GM12874 (cell line): ENCODE results near the gene NELFE.

Experiments
- TF ChIP-seq, protein P1 (sequence below): IDR thresholded peaks from 2 replicates; pipeline ENCODE4 v1.5.1; 2011; ENCODE audit warnings: low read depth, mild to moderate bottlenecking, control low read depth, low read length, moderate library complexity; ENCODE audit not compliant: insufficient read depth

Gene NELFE

DNA sequence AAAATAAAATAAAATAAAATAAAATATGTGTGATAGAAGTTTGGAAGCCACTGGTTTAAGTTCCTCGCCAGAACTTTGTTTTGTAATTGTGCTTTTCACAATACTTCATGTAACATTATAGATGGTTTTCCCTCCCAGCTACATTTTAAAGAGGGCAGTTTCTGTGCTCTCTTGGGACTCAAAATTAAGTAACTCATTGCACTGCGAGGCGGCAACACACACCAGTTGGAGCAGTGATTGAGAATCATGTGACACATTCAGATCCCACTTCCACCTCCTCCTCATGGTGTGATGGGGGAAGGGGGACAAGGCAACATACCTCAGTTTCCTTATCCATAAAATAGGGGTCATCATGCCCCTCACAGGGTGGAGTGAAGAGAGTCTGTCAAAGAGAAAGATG lies 23.8 kb downstream of the NELFE start:
- TF ChIP-seq, protein P1, sequence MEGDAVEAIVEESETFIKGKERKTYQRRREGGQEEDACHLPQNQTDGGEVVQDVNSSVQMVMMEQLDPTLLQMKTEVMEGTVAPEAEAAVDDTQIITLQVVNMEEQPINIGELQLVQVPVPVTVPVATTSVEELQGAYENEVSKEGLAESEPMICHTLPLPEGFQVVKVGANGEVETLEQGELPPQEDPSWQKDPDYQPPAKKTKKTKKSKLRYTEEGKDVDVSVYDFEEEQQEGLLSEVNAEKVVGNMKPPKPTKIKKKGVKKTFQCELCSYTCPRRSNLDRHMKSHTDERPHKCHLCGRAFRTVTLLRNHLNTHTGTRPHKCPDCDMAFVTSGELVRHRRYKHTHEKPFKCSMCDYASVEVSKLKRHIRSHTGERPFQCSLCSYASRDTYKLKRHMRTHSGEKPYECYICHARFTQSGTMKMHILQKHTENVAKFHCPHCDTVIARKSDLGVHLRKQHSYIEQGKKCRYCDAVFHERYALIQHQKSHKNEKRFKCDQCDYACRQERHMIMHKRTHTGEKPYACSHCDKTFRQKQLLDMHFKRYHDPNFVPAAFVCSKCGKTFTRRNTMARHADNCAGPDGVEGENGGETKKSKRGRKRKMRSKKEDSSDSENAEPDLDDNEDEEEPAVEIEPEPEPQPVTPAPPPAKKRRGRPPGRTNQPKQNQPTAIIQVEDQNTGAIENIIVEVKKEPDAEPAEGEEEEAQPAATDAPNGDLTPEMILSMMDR: no peak

DNA sequence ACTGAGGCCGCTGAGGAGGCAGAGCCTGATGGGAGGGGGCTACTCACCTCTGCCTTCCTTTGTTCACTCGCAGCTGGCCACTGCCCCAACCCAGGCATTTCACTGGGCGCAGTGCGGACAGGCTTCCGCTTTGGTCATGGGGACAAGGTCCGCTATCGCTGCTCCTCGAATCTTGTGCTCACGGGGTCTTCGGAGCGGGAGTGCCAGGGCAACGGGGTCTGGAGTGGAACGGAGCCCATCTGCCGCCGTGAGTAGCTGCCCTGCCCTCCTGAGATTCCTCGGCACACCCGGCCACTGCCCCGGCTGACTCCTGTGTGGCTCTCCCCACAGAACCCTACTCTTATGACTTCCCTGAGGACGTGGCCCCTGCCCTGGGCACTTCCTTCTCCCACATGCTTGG lies 25.2 kb downstream of the NELFE start:
- TF ChIP-seq, protein P1: no peak

DNA sequence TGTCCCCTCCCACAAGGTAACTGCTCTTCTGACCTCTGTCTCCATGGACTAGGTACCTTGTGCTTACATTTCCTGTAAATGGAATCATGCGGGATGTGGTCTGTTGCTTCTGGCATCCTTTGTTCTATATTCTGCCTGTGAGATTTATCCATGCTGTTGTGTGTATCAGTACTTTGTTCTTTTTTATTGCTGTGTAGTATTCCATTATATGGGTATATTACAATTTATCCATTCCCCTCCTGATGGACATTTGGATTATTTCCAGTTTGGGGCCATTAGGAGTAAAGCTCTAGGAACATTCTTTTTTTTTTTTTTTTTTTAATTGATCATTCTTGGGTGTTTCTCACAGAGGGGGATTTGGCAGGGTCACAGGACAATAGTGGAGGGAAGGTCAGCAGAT lies 27.8 kb downstream of the NELFE start:
- TF ChIP-seq, protein P1: no peak

DNA sequence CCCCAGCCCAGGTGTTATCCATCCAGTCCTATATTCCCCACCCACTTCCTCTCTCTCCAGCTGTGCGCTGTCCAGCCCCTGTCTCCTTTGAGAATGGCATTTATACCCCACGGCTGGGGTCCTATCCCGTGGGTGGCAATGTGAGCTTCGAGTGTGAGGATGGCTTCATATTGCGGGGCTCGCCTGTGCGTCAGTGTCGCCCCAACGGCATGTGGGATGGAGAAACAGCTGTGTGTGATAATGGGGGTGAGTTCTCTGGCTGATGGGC lies 30.2 kb downstream of the NELFE start:
- TF ChIP-seq, protein P1: no peak

DNA sequence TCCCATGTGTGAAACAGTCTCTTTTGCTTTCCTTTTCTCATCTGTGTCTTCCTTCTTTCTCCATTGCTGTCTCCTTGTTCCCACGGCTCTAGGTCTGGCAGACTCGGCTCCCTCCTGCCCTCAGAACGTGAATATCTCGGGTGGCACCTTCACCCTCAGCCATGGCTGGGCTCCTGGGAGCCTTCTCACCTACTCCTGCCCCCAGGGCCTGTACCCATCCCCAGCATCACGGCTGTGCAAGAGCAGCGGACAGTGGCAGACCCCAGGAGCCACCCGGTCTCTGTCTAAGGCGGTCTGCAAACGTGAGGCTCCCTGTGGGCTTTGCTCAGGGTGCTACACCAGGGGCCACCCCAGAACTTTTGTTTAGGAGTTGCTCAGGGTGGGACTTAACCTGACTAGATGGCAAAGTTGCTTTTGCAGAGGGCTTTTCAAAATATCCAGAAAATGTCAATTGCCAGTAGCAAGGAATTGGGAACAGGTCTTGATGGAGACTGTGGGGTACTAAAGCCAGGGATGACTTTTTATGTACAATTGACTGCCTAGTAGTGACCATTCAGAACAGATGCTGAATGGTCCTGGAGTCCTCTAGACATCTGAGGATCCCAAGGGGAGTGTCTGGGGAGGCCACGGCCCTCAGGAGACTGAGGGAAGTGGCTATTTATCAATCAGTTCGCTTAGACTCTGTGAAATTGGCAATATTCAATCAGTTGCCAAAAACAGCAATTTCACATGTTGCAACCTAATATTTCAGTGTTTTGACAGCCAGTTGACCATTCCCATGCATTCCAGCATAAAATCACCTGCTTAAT lies 30.7 kb downstream of the NELFE start:
- TF ChIP-seq, protein P1: no peak

DNA sequence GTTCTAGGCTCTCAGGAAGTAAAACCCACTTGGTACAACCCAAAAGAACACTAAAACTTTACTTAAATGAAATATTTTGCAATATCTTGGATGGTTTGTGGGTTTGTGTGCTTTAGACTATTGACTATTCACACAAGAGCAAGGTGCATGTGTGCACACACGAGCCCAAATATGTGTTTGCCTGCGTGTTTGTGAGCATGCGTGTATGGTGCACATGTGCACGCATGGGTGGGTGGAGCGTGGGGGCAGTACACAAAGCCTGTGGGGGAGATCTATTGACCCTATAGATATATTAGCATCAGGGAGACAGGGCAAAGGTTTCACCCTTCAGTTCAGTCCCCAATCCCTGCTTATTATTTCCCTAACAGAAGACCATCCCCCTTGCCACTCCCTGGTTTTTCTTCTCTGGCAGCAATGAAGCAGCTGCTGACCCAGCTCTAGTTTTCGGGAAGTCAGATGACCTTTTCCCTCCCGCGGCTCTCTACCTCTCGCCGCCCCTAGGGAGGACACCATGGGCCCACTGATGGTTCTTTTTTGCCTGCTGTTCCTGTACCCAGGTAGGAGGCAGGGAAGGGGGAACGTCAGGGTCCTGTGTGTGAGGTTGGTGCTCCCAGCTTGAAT lies 31.4 kb downstream of the NELFE start, which contains the start of gene C2:
Gene C2, plus strand, starts transcription at position 476 of the 621 bp plus-strand sequence. Its CDS starts 36 bp downstream, at position 512.
- TF ChIP-seq, protein P1: no peak

DNA sequence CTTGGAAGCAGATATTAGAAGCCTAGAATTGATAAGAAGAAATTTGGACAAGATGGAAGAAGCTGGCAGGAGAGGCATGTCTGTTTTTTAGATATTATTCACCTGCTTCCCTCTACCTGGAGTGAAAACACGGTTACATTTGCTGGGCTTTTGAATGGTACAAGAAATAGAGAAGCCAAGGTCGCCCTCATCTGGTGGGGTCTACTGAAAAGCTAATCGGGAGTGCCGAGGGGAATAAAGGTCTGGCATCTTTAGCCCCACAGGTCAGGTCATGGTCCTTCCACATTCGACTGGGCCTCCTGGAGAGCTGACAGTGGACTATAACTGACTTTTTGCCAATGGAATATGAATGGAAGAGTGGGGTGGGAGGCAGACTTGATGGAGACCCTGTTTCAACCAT lies 35.8 kb downstream of the NELFE start:
- TF ChIP-seq, protein P1: peak; percentile 17; the same call in 1 of the 2 replicates
